Kidney epithelial cell (primary cell): ENCODE data around the gene COL9A3. TPM values are rescaled to one million over a fixed set of nuclear protein-coding genes. Genes with fewer than 3 reads are reported as not detected.

ENCODE experiments used
- DNase-seq: peaks from one replicate; pipeline ENCODE4 v3.0.0-alpha.2; 2010; ENCODE audit warnings: low read depth
- H3K27me3 ChIP-seq: 2 replicates; pipeline ENCODE4 v1.6.0; 2011; ENCODE audit warnings: low read length; ENCODE audit not compliant: control insufficient read depth, insufficient read depth
- H3K36me3 ChIP-seq: 2 replicates; pipeline ENCODE4 v1.5.1; 2011; ENCODE audit warnings: low read length; ENCODE audit not compliant: control insufficient read depth, insufficient read depth
- H3K4me3 ChIP-seq: 2 replicates; pipeline ENCODE4 v1.5.1; 2011; ENCODE audit warnings: low read depth, mild to moderate bottlenecking, control low read depth, low read length
- CTCF ChIP-seq: IDR thresholded peaks from 2 replicates; pipeline ENCODE4 v1.5.1; 2011; ENCODE audit warnings: mild to moderate bottlenecking, moderate library complexity, low read length, control low read depth, inconsistent platforms; ENCODE audit not compliant: insufficient read depth, poor library complexity, severe bottlenecking
- total RNA-seq: library from RNA; depleted of rRNA; stranded (reverse); fragments of >200 nt; gene quantifications from 2 replicates; pipeline ENCODE4 v1.2.3, GENCODE V29; 2015

The COL9A3 gene
- total RNA-seq, 1 donor from 2014 or later = 10.4 TPM

- Histone ChIP-seq H3K4me3 (no peak overlapping the region), H3K36me3 (no peaks in the 10 kb centered on the region), H3K27me3 (peaks cover 51% of the 10 kb centered on the region)
- no peak for TF ChIP-seq CTCF
- DNase-seq = no peak
Measured at GRCh38 chr20:62770916-62771315, 45.9 kb upstream of the COL9A3 start.

GRCh38 chr20:62771396-62772102, 45.3 kb upstream of the COL9A3 start:
- no peak for DNase-seq
- no peaks in the 10 kb centered on the region for H3K36me3 ChIP-seq
- H3K4me3 ChIP-seq = no peak overlapping the region
- no peak for TF ChIP-seq CTCF
- peaks cover 49% of the 10 kb centered on the region for H3K27me3 ChIP-seq

- no peak for TF ChIP-seq CTCF
- peaks cover 43% of the 10 kb centered on the region for H3K27me3 ChIP-seq
- H3K4me3 ChIP-seq = no peak overlapping the region
- DNase-seq = no peak
- no peaks in the 10 kb centered on the region for H3K36me3 ChIP-seq
Measured at GRCh38 chr20:62772103-62772611, 44.7 kb upstream of the COL9A3 start.

GRCh38 chr20:62772619-62772989, 44.2 kb upstream of the COL9A3 start:
- H3K27me3 ChIP-seq = peaks cover 43% of the 10 kb centered on the region
- H3K36me3 ChIP-seq = no peaks in the 10 kb centered on the region
- TF ChIP-seq CTCF = no peak
- DNase-seq = no peak
- H3K4me3 ChIP-seq = no peak overlapping the region

- no peak for DNase-seq
- TF ChIP-seq CTCF = no peak
Measured at GRCh38 chr20:62772990-62773844, 43.6 kb upstream of the COL9A3 start.

More at GRCh38 chr20:62772990-62773844, 43.6 kb upstream of the COL9A3 start:
- Histone ChIP-seq H3K4me3 (no peak overlapping the region), H3K27me3 (peaks cover 41% of the 10 kb centered on the region), H3K36me3 (no peaks in the 10 kb centered on the region)
